ENCODE data around the gene SLC38A7.
"Not testable (repeated sequence)": the region's sequence is repeated elsewhere in the genome, so short reads cannot be mapped to it uniquely, and the experiment has no call there.

DNA sequence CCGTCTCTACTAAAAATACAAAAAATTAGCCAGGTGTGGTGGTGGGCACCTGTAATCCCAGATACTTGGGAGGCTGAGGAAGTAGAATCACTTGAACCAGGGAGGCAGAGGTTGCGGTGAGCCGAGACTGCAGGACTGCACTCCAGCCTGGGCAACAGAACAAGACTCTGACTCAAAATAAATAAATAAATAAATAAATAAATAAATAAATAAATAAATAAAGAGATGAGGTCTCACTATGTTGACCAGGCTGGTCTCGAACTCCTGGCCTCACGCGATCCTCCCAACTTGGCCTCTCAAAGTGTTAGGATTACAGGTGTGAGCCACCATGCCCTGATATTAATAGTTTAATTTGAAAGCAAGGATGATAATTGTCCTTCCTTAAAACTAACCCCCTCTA lies 47.5 kb downstream of the SLC38A7 start:
- TF ChIP-seq, protein P1, sequence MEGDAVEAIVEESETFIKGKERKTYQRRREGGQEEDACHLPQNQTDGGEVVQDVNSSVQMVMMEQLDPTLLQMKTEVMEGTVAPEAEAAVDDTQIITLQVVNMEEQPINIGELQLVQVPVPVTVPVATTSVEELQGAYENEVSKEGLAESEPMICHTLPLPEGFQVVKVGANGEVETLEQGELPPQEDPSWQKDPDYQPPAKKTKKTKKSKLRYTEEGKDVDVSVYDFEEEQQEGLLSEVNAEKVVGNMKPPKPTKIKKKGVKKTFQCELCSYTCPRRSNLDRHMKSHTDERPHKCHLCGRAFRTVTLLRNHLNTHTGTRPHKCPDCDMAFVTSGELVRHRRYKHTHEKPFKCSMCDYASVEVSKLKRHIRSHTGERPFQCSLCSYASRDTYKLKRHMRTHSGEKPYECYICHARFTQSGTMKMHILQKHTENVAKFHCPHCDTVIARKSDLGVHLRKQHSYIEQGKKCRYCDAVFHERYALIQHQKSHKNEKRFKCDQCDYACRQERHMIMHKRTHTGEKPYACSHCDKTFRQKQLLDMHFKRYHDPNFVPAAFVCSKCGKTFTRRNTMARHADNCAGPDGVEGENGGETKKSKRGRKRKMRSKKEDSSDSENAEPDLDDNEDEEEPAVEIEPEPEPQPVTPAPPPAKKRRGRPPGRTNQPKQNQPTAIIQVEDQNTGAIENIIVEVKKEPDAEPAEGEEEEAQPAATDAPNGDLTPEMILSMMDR (IDR thresholded peaks at IDR 0.05): not testable (repeated sequence)
- TF ChIP-seq POLR2A (IDR thresholded peaks at IDR 0.05): not testable (repeated sequence)
